HCT116 (cell line): ENCODE data around the gene NSD2.

Experiments
- EZH2 ChIP-seq: fragments of 200-600 bp; sonication (generic); IDR thresholded peaks from 2 replicates; pipeline ENCODE4 v1.6.1; 2017; ENCODE audit warnings: antibody characterized with exemption, mixed run types
- RAD21 ChIP-seq: IDR thresholded peaks from 2 replicates; pipeline ENCODE4 v1.6.1; 2012; ENCODE audit warnings: low read depth, mild to moderate bottlenecking
- SRF ChIP-seq: IDR thresholded peaks from 2 replicates; pipeline ENCODE4 v1.6.1; 2012; ENCODE audit warnings: low read depth
- ZNF274 ChIP-seq: fragments of 200-500 bp; sonication (Bioruptor generic); IDR thresholded peaks from 2 replicates; pipeline ENCODE4 v1.6.1; 2014; ENCODE audit warnings: mild to moderate bottlenecking, low read depth, low read length, inconsistent platforms

DNA sequence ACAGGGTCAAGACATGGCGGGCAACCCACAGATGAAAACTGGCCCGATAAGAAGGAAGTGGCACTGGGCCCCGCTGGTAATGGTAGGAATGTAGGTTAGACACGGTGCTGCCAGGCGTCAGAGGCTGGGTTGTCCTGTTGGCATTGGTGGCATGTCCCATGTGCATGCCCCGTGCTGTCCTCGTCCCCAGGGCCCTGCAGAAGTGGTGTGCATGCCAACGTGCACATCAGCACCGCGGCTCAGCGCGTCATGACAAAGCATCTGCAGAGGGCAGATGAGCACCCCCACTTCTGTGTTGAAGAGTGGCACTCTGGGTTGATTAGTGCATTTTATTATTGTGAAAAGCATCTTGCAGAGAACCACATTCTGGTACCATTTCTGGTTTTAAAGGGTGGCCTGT lies 102.0 kb downstream of the NSD2 start:
- TF ChIP-seq EZH2 (no peak), SRF (no peak), RAD21 (no peak), ZNF274 (no peak)
